HepG2 (cell line): ENCODE measurements around the gene LRRC34. TPM values are rescaled to one million over a fixed set of nuclear protein-coding genes. Genes with fewer than 3 reads are reported as not detected.

Source experiments
- BHLHE40 ChIP-seq: IDR thresholded peaks from 2 replicates; pipeline ENCODE4 v1.6.1; 2011; ENCODE audit warnings: low read length, improper control_type of control experiment
- HMG20A ChIP-seq: IDR thresholded peaks from 2 replicates; pipeline ENCODE4 v1.6.1; 2016; ENCODE audit warnings: borderline replicate concordance
- KDM4B ChIP-seq: sonication (generic); formaldehyde crosslinking; IDR thresholded peaks from 2 replicates; pipeline ENCODE4 v1.4.0; 2020; ENCODE audit warnings: missing genetic modification reagents
- KLF13 ChIP-seq: sonication (generic); formaldehyde crosslinking; IDR thresholded peaks from 2 replicates; pipeline ENCODE4 v1.4.0; 2020; ENCODE audit warnings: mild to moderate bottlenecking, missing genetic modification reagents
- KLF15 ChIP-seq: sonication (generic); formaldehyde crosslinking; IDR thresholded peaks from 2 replicates; pipeline ENCODE4 v1.8.1; 2023; ENCODE audit warnings: borderline replicate concordance, mild to moderate bottlenecking, inconsistent platforms, missing genetic modification reagents, mixed read lengths
- MED13 ChIP-seq: sonication (generic); formaldehyde crosslinking; IDR thresholded peaks from 2 replicates; pipeline ENCODE4 v1.5.0; 2020; ENCODE audit warnings: missing genetic modification reagents
- MXD4 ChIP-seq: IDR thresholded peaks from 2 replicates; pipeline ENCODE4 v1.6.1; 2016; ENCODE audit warnings: mild to moderate bottlenecking, missing biosample characterization, missing genetic modification reagents
- RFXANK ChIP-seq: IDR thresholded peaks from 2 replicates; pipeline ENCODE4 v1.6.1; 2016
- RXRB ChIP-seq: IDR thresholded peaks from 2 replicates; pipeline ENCODE4 v1.6.1; 2016; ENCODE audit warnings: borderline replicate concordance, missing genetic modification reagents, missing compliant biosample characterization
- SMAD1 ChIP-seq: sonication (generic); formaldehyde crosslinking; IDR thresholded peaks from 2 replicates; pipeline ENCODE4 v1.4.0; 2020; ENCODE audit warnings: missing genetic modification reagents, low read depth, mild to moderate bottlenecking, borderline replicate concordance
- SNAPC2 ChIP-seq: sonication (generic); formaldehyde crosslinking; IDR thresholded peaks from 2 replicates; pipeline ENCODE4 v1.8.1; 2022; ENCODE audit warnings: mild to moderate bottlenecking, missing genetic modification reagents
- ZFP90 ChIP-seq: sonication (generic); formaldehyde crosslinking; IDR thresholded peaks from 2 replicates; pipeline ENCODE4 v1.8.0; 2022; ENCODE audit warnings: missing genetic modification reagents, mild to moderate bottlenecking, inconsistent platforms, borderline replicate concordance
- ZNF317 ChIP-seq: sonication (generic); formaldehyde crosslinking; IDR thresholded peaks from 2 replicates; pipeline ENCODE4 v1.5.0; 2020; ENCODE audit warnings: mild to moderate bottlenecking, missing genetic modification reagents
- ZNF547 ChIP-seq: sonication (generic); formaldehyde crosslinking; IDR thresholded peaks from 2 replicates; pipeline ENCODE4 v1.5.1; 2020; ENCODE audit warnings: mild to moderate bottlenecking, missing genetic modification reagents
- polyA plus RNA-seq, 8 experiments: library from polyadenylated mRNA; depleted of rRNA in 3 of 8; stranded (reverse) in 7 of 8; unstranded in 1 of 8; fragments of >200 nt; fragmentation: Illumina TruSeq in 4 of 8; extraction: Trizol in 4 of 8; gene quantifications; 2 replicates each; pipeline versions ENCODE4 v1.2.1 to v1.2.3, GENCODE V29; 2011 to 2016; ENCODE audit warnings: low read depth in 4 of 8, missing spikeins in 1 of 8, mixed read lengths in 1 of 8; ENCODE audit not compliant: insufficient read depth in 1 of 8
- total RNA-seq, 5 experiments: library from RNA; depleted of rRNA; stranded (reverse); fragments of >200 nt; fragmentation: Illumina TruSeq; extraction: Trizol; gene quantifications; 2 replicates each; pipeline ENCODE4 v1.2.3, GENCODE V29; 2016; ENCODE audit warnings: low read depth in 1 of 5
- TF ChIP-seq, protein P1 (sequence below): sonication (generic); formaldehyde crosslinking; IDR thresholded peaks from 2 replicates; pipeline ENCODE4 v1.4.0; 2020; ENCODE audit warnings: missing genetic modification reagents, borderline replicate concordance
- TF ChIP-seq, protein P2 (sequence below): IDR thresholded peaks from 2 replicates; pipeline ENCODE4 v1.6.1; 2018; ENCODE audit warnings: missing genetic modification reagents
- TF ChIP-seq, protein P3 (sequence below): sonication (generic); formaldehyde crosslinking; IDR thresholded peaks from 2 replicates; pipeline ENCODE4 v1.4.0; 2020; ENCODE audit warnings: missing genetic modification reagents
- TF ChIP-seq, protein P4 (sequence below): sonication (generic); formaldehyde crosslinking; IDR thresholded peaks from 2 replicates; pipeline ENCODE4 v1.5.1; 2020; ENCODE audit warnings: mild to moderate bottlenecking, missing genetic modification reagents, borderline replicate concordance
- TF ChIP-seq, protein P5 (sequence below): sonication (generic); formaldehyde crosslinking; IDR thresholded peaks from 2 replicates; pipeline ENCODE4 v1.4.0; 2020; ENCODE audit warnings: missing genetic modification reagents, borderline replicate concordance
- TF ChIP-seq, protein P6 (sequence below): sonication (generic); formaldehyde crosslinking; IDR thresholded peaks from 2 replicates; pipeline ENCODE4 v1.5.0; 2020; ENCODE audit warnings: missing genetic modification reagents

LRRC34 gene
- total and polyA plus RNA-seq, 2 of the 13 experiments (the other 11 are each of a cell fraction or from before 2014, with no cell fraction given), result not detected

DNA sequence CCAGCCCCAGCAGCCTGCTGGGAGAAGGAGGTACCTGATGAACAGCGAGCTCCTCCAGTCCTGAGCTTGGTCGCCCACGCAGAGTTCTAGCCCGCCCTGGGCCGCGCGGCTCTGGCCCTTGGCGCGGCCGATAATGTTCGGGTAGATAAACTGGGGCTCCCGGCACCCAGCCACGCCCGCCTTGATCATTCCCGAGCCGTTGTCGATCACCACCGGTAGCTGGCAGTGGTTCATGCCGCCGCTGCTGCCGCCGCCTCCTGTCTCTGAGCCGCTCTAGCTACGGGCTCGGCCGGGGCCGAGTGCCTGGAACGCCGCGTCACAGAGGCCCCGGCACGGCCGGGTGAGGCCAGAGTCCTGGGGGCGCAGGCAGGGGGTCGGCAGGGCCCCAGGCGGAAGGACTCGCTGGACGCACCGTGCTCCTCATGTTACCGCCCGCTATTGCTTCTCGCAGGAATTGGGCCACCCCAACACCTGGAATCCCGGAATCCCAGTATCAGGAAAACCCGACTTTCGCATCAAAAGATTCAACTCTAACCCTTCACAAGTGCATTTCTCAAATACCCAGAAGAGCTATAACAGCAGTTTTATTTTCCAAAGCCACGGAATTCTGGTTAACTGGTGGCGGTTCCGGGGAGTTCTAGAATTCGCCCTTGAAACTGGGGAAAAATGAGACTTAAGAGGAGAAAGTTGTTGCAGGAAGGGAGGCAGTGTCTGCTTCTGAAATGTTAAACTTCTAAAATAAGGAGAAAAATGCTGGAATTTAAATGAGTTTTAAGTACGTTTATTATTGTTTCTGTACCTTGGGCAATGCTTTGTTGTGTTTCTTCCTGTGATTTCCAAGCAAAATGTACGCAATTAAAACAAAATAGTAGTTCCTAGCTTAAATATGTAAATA, 43.2 kb downstream of the LRRC34 start, which contains the start of gene ACTRT3 (continued):
- TF ChIP-seq, protein P1, sequence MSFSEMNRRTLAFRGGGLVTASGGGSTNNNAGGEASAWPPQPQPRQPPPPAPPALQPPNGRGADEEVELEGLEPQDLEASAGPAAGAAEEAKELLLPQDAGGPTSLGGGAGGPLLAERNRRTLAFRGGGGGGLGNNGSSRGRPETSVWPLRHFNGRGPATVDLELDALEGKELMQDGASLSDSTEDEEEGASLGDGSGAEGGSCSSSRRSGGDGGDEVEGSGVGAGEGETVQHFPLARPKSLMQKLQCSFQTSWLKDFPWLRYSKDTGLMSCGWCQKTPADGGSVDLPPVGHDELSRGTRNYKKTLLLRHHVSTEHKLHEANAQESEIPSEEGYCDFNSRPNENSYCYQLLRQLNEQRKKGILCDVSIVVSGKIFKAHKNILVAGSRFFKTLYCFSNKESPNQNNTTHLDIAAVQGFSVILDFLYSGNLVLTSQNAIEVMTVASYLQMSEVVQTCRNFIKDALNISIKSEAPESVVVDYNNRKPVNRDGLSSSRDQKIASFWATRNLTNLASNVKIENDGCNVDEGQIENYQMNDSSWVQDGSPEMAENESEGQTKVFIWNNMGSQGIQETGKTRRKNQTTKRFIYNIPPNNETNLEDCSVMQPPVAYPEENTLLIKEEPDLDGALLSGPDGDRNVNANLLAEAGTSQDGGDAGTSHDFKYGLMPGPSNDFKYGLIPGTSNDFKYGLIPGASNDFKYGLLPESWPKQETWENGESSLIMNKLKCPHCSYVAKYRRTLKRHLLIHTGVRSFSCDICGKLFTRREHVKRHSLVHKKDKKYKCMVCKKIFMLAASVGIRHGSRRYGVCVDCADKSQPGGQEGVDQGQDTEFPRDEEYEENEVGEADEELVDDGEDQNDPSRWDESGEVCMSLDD (CRISPR knock-in tag), result peak; percentile 73; the same call in 1 of the 2 replicates
- TF ChIP-seq, protein P2, sequence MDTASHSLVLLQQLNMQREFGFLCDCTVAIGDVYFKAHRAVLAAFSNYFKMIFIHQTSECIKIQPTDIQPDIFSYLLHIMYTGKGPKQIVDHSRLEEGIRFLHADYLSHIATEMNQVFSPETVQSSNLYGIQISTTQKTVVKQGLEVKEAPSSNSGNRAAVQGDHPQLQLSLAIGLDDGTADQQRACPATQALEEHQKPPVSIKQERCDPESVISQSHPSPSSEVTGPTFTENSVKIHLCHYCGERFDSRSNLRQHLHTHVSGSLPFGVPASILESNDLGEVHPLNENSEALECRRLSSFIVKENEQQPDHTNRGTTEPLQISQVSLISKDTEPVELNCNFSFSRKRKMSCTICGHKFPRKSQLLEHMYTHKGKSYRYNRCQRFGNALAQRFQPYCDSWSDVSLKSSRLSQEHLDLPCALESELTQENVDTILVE, result no peak
- no peak for TF ChIP-seq MXD4 (CRISPR knock-in tag)
- no peak for TF ChIP-seq SNAPC2 (CRISPR knock-in tag)
- TF ChIP-seq ZFP90 (CRISPR knock-in tag), result no peak
- no peak for TF ChIP-seq HMG20A
- TF ChIP-seq, protein P3, sequence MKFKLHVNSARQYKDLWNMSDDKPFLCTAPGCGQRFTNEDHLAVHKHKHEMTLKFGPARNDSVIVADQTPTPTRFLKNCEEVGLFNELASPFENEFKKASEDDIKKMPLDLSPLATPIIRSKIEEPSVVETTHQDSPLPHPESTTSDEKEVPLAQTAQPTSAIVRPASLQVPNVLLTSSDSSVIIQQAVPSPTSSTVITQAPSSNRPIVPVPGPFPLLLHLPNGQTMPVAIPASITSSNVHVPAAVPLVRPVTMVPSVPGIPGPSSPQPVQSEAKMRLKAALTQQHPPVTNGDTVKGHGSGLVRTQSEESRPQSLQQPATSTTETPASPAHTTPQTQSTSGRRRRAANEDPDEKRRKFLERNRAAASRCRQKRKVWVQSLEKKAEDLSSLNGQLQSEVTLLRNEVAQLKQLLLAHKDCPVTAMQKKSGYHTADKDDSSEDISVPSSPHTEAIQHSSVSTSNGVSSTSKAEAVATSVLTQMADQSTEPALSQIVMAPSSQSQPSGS (CRISPR knock-in tag), result no peak
- TF ChIP-seq RXRB (CRISPR knock-in tag), result no peak
- TF ChIP-seq BHLHE40, result no peak
- no peak for TF ChIP-seq KDM4B (CRISPR knock-in tag)
- no peak for TF ChIP-seq ZNF317 (CRISPR knock-in tag)
- TF ChIP-seq, protein P4, sequence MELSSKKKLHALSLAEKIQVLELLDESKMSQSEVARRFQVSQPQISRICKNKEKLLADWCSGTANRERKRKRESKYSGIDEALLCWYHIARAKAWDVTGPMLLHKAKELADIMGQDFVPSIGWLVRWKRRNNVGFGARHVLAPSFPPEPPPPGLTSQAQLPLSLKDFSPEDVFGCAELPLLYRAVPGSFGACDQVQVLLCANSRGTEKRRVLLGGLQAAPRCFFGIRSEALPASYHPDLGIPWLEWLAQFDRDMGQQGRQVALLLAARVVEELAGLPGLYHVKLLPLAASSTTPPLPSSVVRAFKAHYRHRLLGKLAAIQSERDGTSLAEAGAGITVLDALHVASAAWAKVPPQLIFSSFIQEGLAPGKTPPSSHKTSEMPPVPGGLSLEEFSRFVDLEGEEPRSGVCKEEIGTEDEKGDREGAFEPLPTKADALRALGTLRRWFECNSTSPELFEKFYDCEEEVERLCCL (CRISPR knock-in tag), result no peak
- TF ChIP-seq, protein P5, sequence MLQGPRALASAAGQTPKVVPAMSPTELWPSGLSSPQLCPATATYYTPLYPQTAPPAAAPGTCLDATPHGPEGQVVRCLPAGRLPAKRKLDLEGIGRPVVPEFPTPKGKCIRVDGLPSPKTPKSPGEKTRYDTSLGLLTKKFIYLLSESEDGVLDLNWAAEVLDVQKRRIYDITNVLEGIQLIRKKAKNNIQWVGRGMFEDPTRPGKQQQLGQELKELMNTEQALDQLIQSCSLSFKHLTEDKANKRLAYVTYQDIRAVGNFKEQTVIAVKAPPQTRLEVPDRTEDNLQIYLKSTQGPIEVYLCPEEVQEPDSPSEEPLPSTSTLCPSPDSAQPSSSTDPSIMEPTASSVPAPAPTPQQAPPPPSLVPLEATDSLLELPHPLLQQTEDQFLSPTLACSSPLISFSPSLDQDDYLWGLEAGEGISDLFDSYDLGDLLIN (CRISPR knock-in tag), result no peak
- TF ChIP-seq, protein P6, sequence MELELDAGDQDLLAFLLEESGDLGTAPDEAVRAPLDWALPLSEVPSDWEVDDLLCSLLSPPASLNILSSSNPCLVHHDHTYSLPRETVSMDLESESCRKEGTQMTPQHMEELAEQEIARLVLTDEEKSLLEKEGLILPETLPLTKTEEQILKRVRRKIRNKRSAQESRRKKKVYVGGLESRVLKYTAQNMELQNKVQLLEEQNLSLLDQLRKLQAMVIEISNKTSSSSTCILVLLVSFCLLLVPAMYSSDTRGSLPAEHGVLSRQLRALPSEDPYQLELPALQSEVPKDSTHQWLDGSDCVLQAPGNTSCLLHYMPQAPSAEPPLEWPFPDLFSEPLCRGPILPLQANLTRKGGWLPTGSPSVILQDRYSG (CRISPR knock-in tag), result no peak
- TF ChIP-seq KLF15 (CRISPR knock-in tag), result 0 out of 2 replicates have a peak, but pooled peaks have one; percentile 48
- TF ChIP-seq KLF13, result no peak
- no peak for TF ChIP-seq SMAD1 (CRISPR knock-in tag)
- no peak for TF ChIP-seq MED13 (CRISPR knock-in tag)
- TF ChIP-seq ZNF547, result no peak
- no peak for TF ChIP-seq RFXANK
